ENCODE results near the gene CACNG4.

- TF ChIP-seq ZFP3 (CRISPR knock-in tag; IDR thresholded peaks at IDR 0.05) (no peak), CSDC2 (CRISPR knock-in tag; IDR thresholded peaks at IDR 0.05) (no peak), CREB5 (CRISPR knock-in tag; IDR thresholded peaks at IDR 0.05; ENCODE audit: low read depth) (no peak), BACH2 (CRISPR knock-in tag; IDR thresholded peaks at IDR 0.05; ENCODE audit: borderline replicate concordance) (no peak), PATZ1 (CRISPR knock-in tag; IDR thresholded peaks at IDR 0.05; ENCODE audit: borderline replicate concordance) (no peak), TCF4 (CRISPR knock-in tag; IDR thresholded peaks at IDR 0.05; ENCODE audit: borderline replicate concordance) (no peak), ISL1 (CRISPR knock-in tag; IDR thresholded peaks at IDR 0.05) (no peak), RARB (CRISPR knock-in tag; IDR thresholded peaks at IDR 0.05) (no peak), TOX (CRISPR knock-in tag; IDR thresholded peaks at IDR 0.05; ENCODE audit: borderline replicate concordance) (no peak), OSR1 (CRISPR knock-in tag; IDR thresholded peaks at IDR 0.05) (no peak), PPARA (CRISPR knock-in tag; IDR thresholded peaks at IDR 0.05; ENCODE audit: borderline replicate concordance) (no peak), ZNF565 (CRISPR knock-in tag; conservative IDR thresholded peaks at IDR 0.05; ENCODE audit: low read depth) (no peak)
These were observed 43.6 kb upstream of the CACNG4 start for GRCh38 chr17:66920950-66921349.

Measured in SK-N-SH treated with all-trans-retinoic acid at 6 μM for 48 hours (cell line).